Muscle layer of colon (tissue), 2 donors: ENCODE measurements around the gene CFAP97D1.
"Not testable (repeated sequence)": the region's sequence is repeated elsewhere in the genome, so short reads cannot be mapped to it uniquely, and the experiment has no call there.

ENCODE experiments used
- H3K27ac ChIP-seq: one replicate; pipeline ENCODE4 v1.7.0; 2013; ENCODE audit warnings: low read depth, mild to moderate bottlenecking, low read length, moderate library complexity
- H3K27me3 ChIP-seq, 2 donors: one replicate each; pipeline ENCODE4 v1.7.0; 2013; ENCODE audit warnings: low read length in 2 of 2, mild to moderate bottlenecking in 2 of 2; ENCODE audit not compliant: insufficient read depth in 2 of 2, control insufficient read depth in 1 of 2
- H3K36me3 ChIP-seq: one replicate; pipeline ENCODE4 v1.7.0; 2013; ENCODE audit warnings: mild to moderate bottlenecking, low read length; ENCODE audit not compliant: insufficient read depth
- H3K4me1 ChIP-seq: one replicate; pipeline ENCODE4 v1.7.0; 2013; ENCODE audit warnings: mild to moderate bottlenecking, low read length; ENCODE audit not compliant: insufficient read depth
- H3K4me3 ChIP-seq, 2 donors: one replicate each; pipeline ENCODE4 v1.7.0; 2013; ENCODE audit warnings: low read length in 2 of 2, low read depth in 1 of 2, mild to moderate bottlenecking in 1 of 2, moderate library complexity in 1 of 2
- H3K9ac ChIP-seq: one replicate; pipeline ENCODE4 v1.7.0; 2013; ENCODE audit warnings: low read length
- H3K9me3 ChIP-seq: one replicate; pipeline ENCODE4 v1.7.0; 2013; ENCODE audit warnings: mild to moderate bottlenecking, low read length
- donor health status: abdominal sarcoma.
- donor health status: Adenocarcinoma of cecum.

Gene CFAP97D1

DNA sequence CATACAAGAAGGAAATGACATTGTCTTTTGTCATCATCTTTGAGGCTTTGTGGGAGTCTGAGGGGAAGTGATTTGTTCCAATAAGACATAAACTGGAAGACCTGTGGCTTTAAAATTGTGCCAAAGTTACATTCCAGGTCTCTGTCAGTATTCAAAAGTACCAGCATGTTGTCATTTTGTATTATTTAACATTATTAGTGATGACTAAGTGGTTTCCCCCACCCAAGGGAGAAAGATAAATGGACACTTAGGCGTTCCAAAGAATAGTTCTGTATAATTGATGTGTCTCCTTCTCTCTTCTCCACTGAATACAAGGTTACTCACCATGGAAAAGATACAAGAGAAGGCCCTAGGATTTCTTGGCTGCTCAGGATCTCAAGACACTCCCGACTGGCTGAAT lies 3.8 kb downstream of the CFAP97D1 start:
- Histone ChIP-seq H3K4me1 (peaks cover 7% of the 10 kb centered on the region), H3K27ac (no peak overlapping the region), H3K9me3 (no peaks in the 10 kb centered on the region), H3K4me3 (no peak overlapping the region), H3K9ac (no peak overlapping the region), H3K27me3 (no peaks in the 10 kb centered on the region), H3K36me3 (no peaks in the 10 kb centered on the region)

DNA sequence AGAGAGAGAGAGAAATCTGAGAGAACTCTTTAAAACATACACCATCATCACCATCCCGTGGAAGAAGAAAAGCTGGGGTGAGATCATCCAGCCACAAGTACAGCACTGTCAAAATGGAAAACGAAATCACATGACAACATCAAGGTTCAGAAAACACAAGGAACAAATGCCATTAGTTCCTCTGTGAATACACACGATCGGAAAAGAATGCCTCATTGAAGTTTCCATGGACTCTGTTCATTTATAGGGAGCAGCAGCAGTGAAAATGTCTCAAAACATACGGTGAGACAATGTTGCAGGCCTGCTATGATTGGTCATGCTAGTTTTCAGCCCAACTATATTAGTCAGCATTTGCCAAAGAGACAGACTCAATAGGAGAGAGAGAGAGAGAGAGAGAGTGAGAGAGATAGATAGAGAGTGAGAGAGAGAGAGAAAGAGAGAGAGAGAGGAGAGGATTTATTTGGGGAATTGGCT lies 4.4 kb downstream of the CFAP97D1 start:
- Histone ChIP-seq H3K36me3 (no peaks in the 10 kb centered on the region), H3K4me1 (peaks cover 1% of the 10 kb centered on the region), H3K9me3 (no peaks in the 10 kb centered on the region), H3K9ac (no peak overlapping the region), H3K4me3 (no peak overlapping the region), H3K27ac (no peak overlapping the region), H3K27me3 (no peaks in the 10 kb centered on the region)

DNA sequence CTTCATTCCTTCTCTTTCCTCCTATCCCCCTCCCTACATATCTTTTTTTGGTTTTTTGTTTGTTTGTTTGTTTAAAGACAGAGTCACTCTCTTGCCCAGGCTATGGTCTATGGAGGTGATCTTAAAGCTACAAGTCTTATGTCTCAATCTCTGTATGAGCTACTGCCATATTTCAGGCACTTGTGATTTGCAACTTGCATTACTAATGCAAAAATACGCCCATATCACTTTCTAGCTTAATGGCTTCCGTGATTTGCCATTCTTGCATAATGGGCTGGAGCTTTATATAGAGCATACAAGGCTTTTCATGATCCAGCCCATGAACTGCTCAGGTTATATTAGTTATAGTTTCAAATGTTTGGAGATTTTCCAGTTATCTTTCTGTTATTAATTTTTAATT lies 7.5 kb downstream of the CFAP97D1 start:
- H3K36me3 ChIP-seq, result no peaks in the 10 kb centered on the region
- no peaks in the 10 kb centered on the region for H3K27me3 ChIP-seq
- no peaks in the 10 kb centered on the region for H3K9me3 ChIP-seq
- no peak overlapping the region for H3K27ac ChIP-seq
- H3K4me1 ChIP-seq, result no peaks in the 10 kb centered on the region
- no peak overlapping the region for H3K4me3 ChIP-seq
- no peak overlapping the region for H3K9ac ChIP-seq

DNA sequence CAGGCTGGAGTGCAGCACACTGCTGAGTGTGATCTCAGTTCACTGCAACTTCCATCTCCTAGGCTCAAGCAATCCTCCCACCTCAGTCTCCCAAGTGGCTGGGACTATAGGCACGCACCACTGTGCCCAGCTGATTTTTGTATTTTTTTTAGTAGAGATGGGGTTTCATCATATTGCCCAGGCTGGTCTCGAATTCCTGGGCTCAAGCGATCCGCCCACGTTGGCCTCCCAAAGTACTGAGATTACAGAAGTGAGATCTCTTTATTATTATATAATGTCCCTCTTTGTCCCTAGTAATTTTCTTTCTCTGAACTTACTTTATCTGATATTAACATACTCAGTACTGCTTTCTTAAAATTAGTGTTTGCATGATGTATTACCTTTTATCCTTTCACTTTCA lies 8.3 kb downstream of the CFAP97D1 start:
- Histone ChIP-seq H3K4me1 (no peaks in the 10 kb centered on the region), H3K4me3 (no peak overlapping the region), H3K27ac (no peak overlapping the region), H3K9me3 (no peaks in the 10 kb centered on the region), H3K27me3 (no peaks in the 10 kb centered on the region), H3K9ac (no peak overlapping the region), H3K36me3 (no peaks in the 10 kb centered on the region)

DNA sequence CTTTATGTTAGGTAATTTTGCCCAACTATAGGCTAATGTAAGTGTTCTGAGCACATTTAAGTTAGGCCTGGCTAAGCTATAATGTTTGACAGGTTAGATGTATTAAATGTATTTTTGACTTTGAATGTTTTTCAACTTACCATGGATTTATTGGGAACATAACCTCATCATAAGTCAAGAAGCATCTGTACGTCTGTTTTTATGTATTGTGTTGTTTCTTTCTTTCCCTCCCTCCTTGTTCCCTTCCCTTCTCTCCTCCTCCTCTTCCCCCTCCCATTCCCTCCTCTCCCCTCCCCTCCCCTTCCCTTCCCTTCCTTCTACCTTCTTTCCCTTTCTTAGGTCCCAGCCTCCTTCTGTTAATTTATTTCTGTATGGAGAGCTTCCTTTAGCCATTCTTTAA lies 9.2 kb downstream of the CFAP97D1 start:
- no peaks in the 10 kb centered on the region for H3K9me3 ChIP-seq
- H3K36me3 ChIP-seq, result no peaks in the 10 kb centered on the region
- no peaks in the 10 kb centered on the region for H3K27me3 ChIP-seq
- H3K4me3 ChIP-seq, result no peak overlapping the region
- no peaks in the 10 kb centered on the region for H3K4me1 ChIP-seq
- no peak overlapping the region for H3K27ac ChIP-seq
- no peak overlapping the region for H3K9ac ChIP-seq

DNA sequence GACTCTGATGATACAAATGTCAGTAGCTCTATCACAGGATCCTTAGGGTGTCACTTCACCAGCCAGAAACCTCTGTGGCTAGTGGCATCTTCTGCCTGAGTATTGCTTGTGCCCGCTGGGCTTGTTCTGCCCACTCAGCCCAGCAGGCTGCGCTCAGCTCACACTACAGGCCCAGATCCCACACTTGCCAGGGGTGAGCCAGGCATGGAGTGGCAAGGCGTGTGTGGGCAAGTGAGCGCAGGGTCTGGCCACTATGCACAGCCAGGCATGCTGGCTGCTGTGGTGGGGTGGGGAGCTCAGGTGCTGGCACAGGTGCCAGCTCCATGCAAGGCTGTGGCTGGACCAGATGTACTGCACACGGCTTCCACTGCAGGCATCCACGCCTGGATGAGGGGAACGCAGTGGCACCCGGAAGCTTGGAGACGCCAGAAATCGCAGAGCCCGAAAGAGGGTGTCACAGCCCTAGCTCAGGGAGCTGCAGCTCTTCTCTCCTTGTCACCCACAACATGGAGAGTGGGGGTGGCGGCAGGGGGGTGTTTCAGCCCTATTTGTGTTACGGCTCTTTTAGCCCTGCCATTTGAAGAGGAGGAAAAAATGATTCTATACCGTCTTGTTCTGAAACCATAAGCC lies 10.2 kb downstream of the CFAP97D1 start:
- no peak overlapping the region for H3K27ac ChIP-seq

DNA sequence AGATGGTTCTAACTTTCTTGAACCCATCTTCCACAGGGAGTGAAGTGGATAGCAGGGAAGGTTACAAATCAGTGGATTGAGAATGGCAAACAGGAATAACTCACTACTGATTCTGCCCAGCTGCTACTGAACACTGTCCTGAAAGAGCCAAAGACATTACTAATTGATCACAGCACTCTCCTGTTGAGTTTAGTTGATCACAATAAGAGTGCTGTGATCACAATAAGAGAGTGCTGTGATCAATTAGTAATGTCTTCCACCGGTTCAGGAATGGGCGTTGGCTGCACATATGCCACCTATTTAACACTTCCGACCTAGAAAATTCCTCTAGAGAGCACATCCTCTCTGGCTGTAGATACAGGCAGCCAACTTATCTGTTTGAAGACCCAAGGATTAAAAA lies 11.4 kb downstream of the CFAP97D1 start:
- Histone ChIP-seq H3K9me3 (no peaks in the 10 kb centered on the region), H3K4me3 (no peak overlapping the region), H3K27ac (no peak overlapping the region), H3K4me1 (no peaks in the 10 kb centered on the region), H3K9ac (no peak overlapping the region), H3K27me3 (no peaks in the 10 kb centered on the region), H3K36me3 (no peaks in the 10 kb centered on the region)

More for the DNA sequence above, 10.2 kb downstream of the CFAP97D1 start:
- Histone ChIP-seq H3K36me3 (no peaks in the 10 kb centered on the region), H3K4me3 (no peak overlapping the region), H3K27me3 (no peaks in the 10 kb centered on the region), H3K9ac (no peak overlapping the region), H3K4me1 (no peaks in the 10 kb centered on the region), H3K9me3 (no peaks in the 10 kb centered on the region)

DNA sequence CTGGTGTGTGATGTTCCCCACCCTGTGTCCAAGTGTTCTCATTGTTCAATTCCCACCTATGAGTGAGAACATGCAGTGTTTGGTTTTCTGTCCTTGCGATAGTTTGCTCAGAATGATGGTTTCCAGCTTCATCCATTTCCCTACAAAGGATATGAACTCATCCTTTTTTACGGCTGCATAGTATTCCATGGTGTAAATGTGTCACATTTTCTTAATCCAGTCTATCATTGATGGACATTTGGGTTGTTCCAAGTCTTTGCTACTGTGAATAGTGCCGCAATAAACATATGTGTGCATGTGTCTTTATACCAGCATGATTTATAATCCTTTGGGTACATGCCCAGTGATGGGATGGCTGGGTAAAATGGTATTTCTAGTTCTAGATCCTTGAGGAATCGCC lies 12.4 kb downstream of the CFAP97D1 start:
- not testable (repeated sequence) for H3K4me3 ChIP-seq, H3K27me3 ChIP-seq, H3K9ac ChIP-seq, H3K36me3 ChIP-seq, H3K4me1 ChIP-seq, H3K9me3 ChIP-seq, H3K27ac ChIP-seq

DNA sequence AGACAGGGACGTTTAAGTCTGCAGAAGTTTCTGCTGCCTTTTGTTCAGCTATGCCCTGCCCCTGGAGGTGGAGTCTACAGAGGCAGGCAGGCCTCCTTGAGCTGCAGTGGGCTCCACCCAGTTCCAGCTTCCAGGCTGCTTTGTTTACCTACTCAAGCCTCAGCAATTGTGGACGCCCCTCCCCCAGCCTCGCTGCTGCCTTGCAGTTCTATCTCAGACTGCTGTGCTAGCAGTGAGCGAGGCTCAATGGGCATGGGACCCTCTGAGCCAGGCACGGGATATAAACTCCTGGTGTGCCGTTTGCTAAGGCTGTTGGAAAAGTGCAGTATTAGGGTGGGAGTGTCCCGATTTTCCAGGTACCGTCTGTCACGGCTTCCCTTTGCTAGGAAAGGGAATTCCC lies 17.8 kb downstream of the CFAP97D1 start:
- not testable (repeated sequence) for H3K9ac ChIP-seq, H3K9me3 ChIP-seq, H3K36me3 ChIP-seq, H3K4me1 ChIP-seq, H3K4me3 ChIP-seq, H3K27me3 ChIP-seq, H3K27ac ChIP-seq

DNA sequence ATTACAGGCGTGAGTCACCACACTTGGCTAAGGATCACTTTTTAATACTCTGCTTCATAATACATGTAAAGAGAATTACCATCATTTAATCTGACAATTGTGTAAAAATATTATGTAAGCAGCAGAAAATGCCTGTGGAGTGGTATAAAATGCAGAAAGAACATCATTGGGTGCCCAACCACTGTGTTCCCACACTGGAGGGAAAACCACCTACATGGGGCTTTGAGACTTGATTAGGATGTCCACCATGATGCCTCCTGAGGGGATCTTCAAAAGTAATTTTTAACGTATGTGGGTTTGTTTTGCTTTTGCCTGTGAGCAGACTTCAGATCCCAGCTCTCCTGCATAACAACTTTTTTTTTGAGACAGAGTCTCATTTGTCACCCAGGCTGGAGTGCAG lies 18.8 kb downstream of the CFAP97D1 start:
- Histone ChIP-seq H3K27me3 (no peaks in the 10 kb centered on the region), H3K36me3 (no peaks in the 10 kb centered on the region), H3K4me3 (no peak overlapping the region), H3K27ac (no peak overlapping the region), H3K4me1 (no peaks in the 10 kb centered on the region), H3K9me3 (no peaks in the 10 kb centered on the region), H3K9ac (no peak overlapping the region)

DNA sequence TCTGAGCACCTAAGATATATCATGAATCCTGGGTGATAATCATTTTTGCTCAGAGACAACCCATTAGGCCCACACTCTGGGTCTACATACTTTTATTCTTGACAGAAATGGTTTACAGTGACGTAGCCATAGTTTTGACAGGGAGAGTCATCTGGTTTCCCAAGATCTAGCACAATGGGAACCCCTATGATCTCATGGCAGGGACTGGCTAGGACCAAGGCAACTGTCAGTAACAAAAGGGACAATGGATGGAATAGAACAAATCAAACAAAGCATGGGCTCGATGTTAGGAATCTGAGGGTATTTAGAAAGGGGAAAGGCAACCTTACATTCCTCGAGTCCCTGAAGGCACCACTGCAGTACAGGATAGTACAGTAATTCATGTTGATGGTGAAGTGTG lies 20.5 kb downstream of the CFAP97D1 start:
- H3K9me3 ChIP-seq, result no peaks in the 10 kb centered on the region
- no peaks in the 10 kb centered on the region for H3K27me3 ChIP-seq
- H3K9ac ChIP-seq, result no peak overlapping the region
- H3K4me3 ChIP-seq, result no peak overlapping the region
- H3K27ac ChIP-seq, result no peak overlapping the region
- no peaks in the 10 kb centered on the region for H3K4me1 ChIP-seq
- no peaks in the 10 kb centered on the region for H3K36me3 ChIP-seq

DNA sequence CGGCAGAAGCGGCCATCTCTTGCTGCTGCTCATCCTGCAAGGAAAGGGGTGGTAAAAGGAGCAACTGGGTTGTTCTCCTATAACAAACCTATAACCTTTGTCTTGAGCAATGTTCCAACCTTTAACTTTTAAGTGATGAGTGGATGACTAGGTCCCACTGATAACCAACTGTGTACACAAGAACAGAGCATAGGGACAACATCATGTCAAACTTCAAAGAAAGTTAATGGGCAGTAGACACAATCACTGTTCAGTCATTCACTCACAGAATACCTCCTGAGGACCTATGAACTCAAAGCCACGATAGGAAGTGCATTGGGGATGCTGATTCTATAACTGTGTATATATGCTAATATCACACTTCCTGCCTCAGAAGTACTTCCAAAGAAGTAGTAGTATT lies 21.6 kb downstream of the CFAP97D1 start:
- H3K27ac ChIP-seq, result no peak overlapping the region
- no peak overlapping the region for H3K4me3 ChIP-seq
- H3K9ac ChIP-seq, result no peak overlapping the region
- no peaks in the 10 kb centered on the region for H3K27me3 ChIP-seq
- no peaks in the 10 kb centered on the region for H3K4me1 ChIP-seq
- no peaks in the 10 kb centered on the region for H3K9me3 ChIP-seq
- no peaks in the 10 kb centered on the region for H3K36me3 ChIP-seq
